ENCODE data around the gene EDN2.

EDN2 gene

DNA sequence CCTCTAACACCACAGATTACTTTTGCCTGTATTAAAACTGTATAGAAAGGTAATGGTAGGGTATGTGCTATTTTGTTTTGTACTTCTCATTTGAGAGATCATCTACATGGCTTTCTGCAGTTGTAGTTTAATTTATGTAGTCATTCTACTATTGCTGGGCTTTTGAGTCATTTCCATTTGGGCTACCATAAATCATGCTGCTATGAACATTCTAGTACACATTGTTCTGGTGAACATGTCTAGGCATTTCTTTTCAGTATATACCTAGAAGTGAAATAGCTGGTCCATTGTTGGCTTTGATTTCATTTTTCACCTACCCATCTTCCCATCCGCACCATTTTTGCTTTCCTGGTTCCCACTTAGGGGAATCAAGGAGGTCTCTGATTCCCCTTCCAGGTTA is 18.7 kb downstream of the EDN2 start:
- H3K27ac ChIP-seq (ENCODE audit: low read depth, low read length) = no peak overlapping the region
- no peaks in the 10 kb centered on the region for H3K9me3 ChIP-seq (ENCODE audit: insufficient read depth, low read depth, low read length)
- H4K12ac ChIP-seq (ENCODE audit: low read depth, low read length) = no peak overlapping the region
- no peak overlapping the region for H2BK12ac ChIP-seq (ENCODE audit: low read length)
- no peak overlapping the region for H3K4me3 ChIP-seq (ENCODE audit: low read depth, low read length)
- H3K4me1 ChIP-seq (ENCODE audit: control insufficient read depth in 1 of 2, insufficient read depth in 2 of 2, low read length in 2 of 2) = peaks cover 0 to 2% of the 10 kb centered on the region in 2 experiments
- no CpG with 5 or more reads among the region's 1 CpG for whole genome bisulfite sequencing (ENCODE audit: extremely low coverage, insufficient coverage, insufficient read length)
- no peak overlapping the region for H3K18ac ChIP-seq (ENCODE audit: low read length)
- H3K4me2 ChIP-seq (ENCODE audit: low read length) = no peak overlapping the region
- no peak overlapping the region for H2AK5ac ChIP-seq (ENCODE audit: low read length)
- H3K4ac ChIP-seq (ENCODE audit: low read depth, low read length) = no peak overlapping the region
- H4K8ac ChIP-seq (ENCODE audit: low read depth, low read length) = no peak overlapping the region
- no peaks in the 10 kb centered on the region for H3K27me3 ChIP-seq (ENCODE audit: insufficient read depth, low read length)
- peaks cover 2% of the 10 kb centered on the region for H3K79me1 ChIP-seq (ENCODE audit: low read length)
- no peak overlapping the region for H2AFZ ChIP-seq (ENCODE audit: insufficient read depth, low read length, poor library complexity)
- no peak overlapping the region for H2BK120ac ChIP-seq (ENCODE audit: insufficient read depth, low read length, poor library complexity)
- H3K23ac ChIP-seq (ENCODE audit: low read length) = no peak overlapping the region
- no peak overlapping the region for H3K14ac ChIP-seq (ENCODE audit: low read length)
- H3K79me2 ChIP-seq (ENCODE audit: control insufficient read depth, insufficient read depth, low read length, poor library complexity) = no peaks in the 10 kb centered on the region
- DNase-seq = no peak
- H4K91ac ChIP-seq (ENCODE audit: low read depth, low read length) = no peak overlapping the region
- H3K9ac ChIP-seq (ENCODE audit: low read length) = no peak overlapping the region
- H3K36me3 ChIP-seq (ENCODE audit: control insufficient read depth in 1 of 2, insufficient read depth in 2 of 2, low read length in 2 of 2) = no peaks in the 10 kb centered on the region
- no peak overlapping the region for H2BK5ac ChIP-seq (ENCODE audit: low read depth, low read length, poor library complexity)

DNA sequence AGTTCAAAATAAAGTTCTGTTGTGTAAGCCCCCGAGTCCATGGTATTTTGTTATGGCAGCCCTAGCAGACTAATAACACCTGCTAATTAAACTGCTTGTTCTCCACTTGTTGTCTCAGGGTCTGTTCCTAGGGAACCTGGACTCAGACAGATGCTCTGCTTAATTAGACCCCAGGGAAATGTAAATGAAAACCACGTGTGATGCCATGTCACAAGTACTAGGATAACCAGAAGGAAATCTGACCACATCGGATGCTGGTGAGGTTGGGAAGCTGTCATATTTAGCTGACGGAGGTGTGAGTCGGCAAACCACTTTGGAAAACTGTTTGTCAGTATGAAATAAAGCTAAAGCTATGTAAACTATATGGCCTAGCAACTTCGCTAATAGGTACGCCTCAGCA is 19.6 kb downstream of the EDN2 start:
- Histone ChIP-seq H3K23ac (ENCODE audit: low read length) (no peak overlapping the region), H3K4me3 (ENCODE audit: low read depth, low read length) (no peak overlapping the region), H3K36me3 (ENCODE audit: control insufficient read depth in 1 of 2, insufficient read depth in 2 of 2, low read length in 2 of 2) (no peaks in the 10 kb centered on the region), H3K79me2 (ENCODE audit: control insufficient read depth, insufficient read depth, low read length, poor library complexity) (no peaks in the 10 kb centered on the region), H2BK12ac (ENCODE audit: low read length) (no peak overlapping the region), H3K18ac (ENCODE audit: low read length) (no peak overlapping the region), H2BK120ac (ENCODE audit: insufficient read depth, low read length, poor library complexity) (no peak overlapping the region), H3K9ac (ENCODE audit: low read length) (no peak overlapping the region), H3K27ac (ENCODE audit: low read depth, low read length) (no peak overlapping the region), H4K91ac (ENCODE audit: low read depth, low read length) (no peak overlapping the region), H2BK5ac (ENCODE audit: low read depth, low read length, poor library complexity) (no peak overlapping the region), H3K4me2 (ENCODE audit: low read length) (no peak overlapping the region), H3K79me1 (ENCODE audit: low read length) (peaks cover 6% of the 10 kb centered on the region), H3K27me3 (ENCODE audit: insufficient read depth, low read length) (no peaks in the 10 kb centered on the region), H3K4me1 (ENCODE audit: control insufficient read depth in 1 of 2, insufficient read depth in 2 of 2, low read length in 2 of 2) (peaks cover 0 to 2% of the 10 kb centered on the region in 2 experiments), H4K12ac (ENCODE audit: low read depth, low read length) (no peak overlapping the region), H2AK5ac (ENCODE audit: low read length) (no peak overlapping the region), H2AFZ (ENCODE audit: insufficient read depth, low read length, poor library complexity) (no peak overlapping the region), H4K8ac (ENCODE audit: low read depth, low read length) (no peak overlapping the region), H3K4ac (ENCODE audit: low read depth, low read length) (no peak overlapping the region), H3K9me3 (ENCODE audit: insufficient read depth, low read depth, low read length) (no peaks in the 10 kb centered on the region), H3K14ac (ENCODE audit: low read length) (no peak overlapping the region)
- no peak for DNase-seq
- whole genome bisulfite sequencing (ENCODE audit: extremely low coverage, insufficient coverage, insufficient read length) = no CpG with 5 or more reads among the region's 7 CpGs

DNA sequence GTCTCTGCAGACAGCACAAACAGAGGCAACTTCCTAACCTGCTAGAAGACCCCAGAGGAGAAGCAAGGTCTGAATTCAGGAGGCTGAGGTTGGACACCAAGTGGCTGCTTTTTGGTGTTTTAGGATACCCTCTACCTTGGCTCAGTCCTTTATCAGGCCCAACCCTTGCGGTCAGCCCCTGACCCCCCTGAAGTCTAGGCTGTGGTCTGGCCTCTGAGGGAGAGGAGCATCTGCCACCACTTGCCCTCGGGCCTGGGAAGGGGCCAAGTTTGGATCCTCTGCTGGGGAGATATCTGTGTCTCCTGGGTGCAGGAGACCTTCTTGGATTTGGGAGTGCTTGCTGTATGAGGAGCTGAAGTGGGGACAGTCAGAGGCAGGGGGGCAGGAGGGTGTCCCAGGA is 21.0 kb downstream of the EDN2 start:
- WGBS (ENCODE audit: extremely low coverage, insufficient coverage, insufficient read length) = no CpG with 5 or more reads among the region's 2 CpGs
- Histone ChIP-seq H3K4me3 (ENCODE audit: low read depth, low read length) (no peak overlapping the region), H3K9me3 (ENCODE audit: insufficient read depth, low read depth, low read length) (no peaks in the 10 kb centered on the region), H4K8ac (ENCODE audit: low read depth, low read length) (no peak overlapping the region), H3K79me1 (ENCODE audit: low read length) (peaks cover 6% of the 10 kb centered on the region), H4K91ac (ENCODE audit: low read depth, low read length) (no peak overlapping the region), H2AK5ac (ENCODE audit: low read length) (no peak overlapping the region), H3K79me2 (ENCODE audit: control insufficient read depth, insufficient read depth, low read length, poor library complexity) (no peaks in the 10 kb centered on the region), H3K27me3 (ENCODE audit: insufficient read depth, low read length) (no peaks in the 10 kb centered on the region), H4K12ac (ENCODE audit: low read depth, low read length) (no peak overlapping the region), H3K4me2 (ENCODE audit: low read length) (no peak overlapping the region), H3K4me1 (ENCODE audit: control insufficient read depth in 1 of 2, insufficient read depth in 2 of 2, low read length in 2 of 2) (peaks cover 0 to 2% of the 10 kb centered on the region in 2 experiments), H3K9ac (ENCODE audit: low read length) (peak overlapping the region; percentile 7), H2BK12ac (ENCODE audit: low read length) (no peak overlapping the region), H3K27ac (ENCODE audit: low read depth, low read length) (no peak overlapping the region), H2BK5ac (ENCODE audit: low read depth, low read length, poor library complexity) (no peak overlapping the region), H3K14ac (ENCODE audit: low read length) (no peak overlapping the region), H2BK120ac (ENCODE audit: insufficient read depth, low read length, poor library complexity) (no peak overlapping the region), H3K18ac (ENCODE audit: low read length) (no peak overlapping the region), H3K4ac (ENCODE audit: low read depth, low read length) (no peak overlapping the region), H3K23ac (ENCODE audit: low read length) (no peak overlapping the region), H3K36me3 (ENCODE audit: control insufficient read depth in 1 of 2, insufficient read depth in 2 of 2, low read length in 2 of 2) (no peaks in the 10 kb centered on the region), H2AFZ (ENCODE audit: insufficient read depth, low read length, poor library complexity) (no peak overlapping the region)
- no peak for DNase-seq

DNA sequence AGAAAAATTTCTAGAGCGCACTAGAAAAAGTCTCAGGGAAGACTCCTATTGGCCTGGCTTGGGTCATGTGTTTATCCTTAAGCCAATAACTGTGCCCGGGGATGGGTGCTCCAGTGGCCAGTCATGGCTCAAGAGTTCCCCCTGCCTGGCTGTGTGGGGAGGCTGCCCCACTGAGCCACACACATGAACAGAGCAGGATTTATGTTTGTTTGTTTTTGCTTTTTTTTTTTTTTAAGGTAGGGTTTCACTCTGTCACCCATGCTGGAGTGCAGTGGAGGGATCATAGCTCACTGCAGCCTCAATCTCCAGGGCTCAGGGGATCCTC is 21.8 kb downstream of the EDN2 start:
- no peak overlapping the region for H3K4ac ChIP-seq (ENCODE audit: low read depth, low read length)
- DNase-seq = no peak
- no peak overlapping the region for H3K4me2 ChIP-seq (ENCODE audit: low read length)
- H2AFZ ChIP-seq (ENCODE audit: insufficient read depth, low read length, poor library complexity) = no peak overlapping the region
- WGBS (ENCODE audit: extremely low coverage, insufficient coverage, insufficient read length) = no CpG with 5 or more reads among the region's 2 CpGs
- no peak overlapping the region for H3K4me3 ChIP-seq (ENCODE audit: low read depth, low read length)
- H3K27ac ChIP-seq (ENCODE audit: low read depth, low read length) = no peak overlapping the region
- H3K9me3 ChIP-seq (ENCODE audit: insufficient read depth, low read depth, low read length) = no peaks in the 10 kb centered on the region
- no peak overlapping the region for H2BK120ac ChIP-seq (ENCODE audit: insufficient read depth, low read length, poor library complexity)
- no peaks in the 10 kb centered on the region for H3K36me3 ChIP-seq (ENCODE audit: control insufficient read depth in 1 of 2, insufficient read depth in 2 of 2, low read length in 2 of 2)
- no peak overlapping the region for H4K12ac ChIP-seq (ENCODE audit: low read depth, low read length)
- H3K14ac ChIP-seq (ENCODE audit: low read length) = no peak overlapping the region
- no peaks in the 10 kb centered on the region for H3K27me3 ChIP-seq (ENCODE audit: insufficient read depth, low read length)
- peaks cover 8% of the 10 kb centered on the region for H3K79me1 ChIP-seq (ENCODE audit: low read length)
- H3K9ac ChIP-seq (ENCODE audit: low read length) = no peak overlapping the region
- H3K23ac ChIP-seq (ENCODE audit: low read length) = no peak overlapping the region
- no peak overlapping the region for H2AK5ac ChIP-seq (ENCODE audit: low read length)
- H3K79me2 ChIP-seq (ENCODE audit: control insufficient read depth, insufficient read depth, low read length, poor library complexity) = no peaks in the 10 kb centered on the region
- H4K8ac ChIP-seq (ENCODE audit: low read depth, low read length) = no peak overlapping the region
- H2BK12ac ChIP-seq (ENCODE audit: low read length) = no peak overlapping the region
- H4K91ac ChIP-seq (ENCODE audit: low read depth, low read length) = no peak overlapping the region
- H3K4me1 ChIP-seq (ENCODE audit: control insufficient read depth in 1 of 2, insufficient read depth in 2 of 2, low read length in 2 of 2) = peaks cover 3 to 4% of the 10 kb centered on the region in 2 experiments
- H3K18ac ChIP-seq (ENCODE audit: low read length) = no peak overlapping the region
- no peak overlapping the region for H2BK5ac ChIP-seq (ENCODE audit: low read depth, low read length, poor library complexity)
